Islet of Langerhans (tissue), 1 donor: ENCODE measurements around the gene ACOX2.
"Not testable (repeated sequence)": the region's sequence is repeated elsewhere in the genome, so short reads cannot be mapped to it uniquely, and the experiment has no call there.

Source experiments
- FAIRE-seq: peaks from one replicate; lab custom pipeline; 2011; peaks lifted over from hg19 to GRCh38; lab: Jason Lieb, UNC

ACOX2 gene

DNA sequence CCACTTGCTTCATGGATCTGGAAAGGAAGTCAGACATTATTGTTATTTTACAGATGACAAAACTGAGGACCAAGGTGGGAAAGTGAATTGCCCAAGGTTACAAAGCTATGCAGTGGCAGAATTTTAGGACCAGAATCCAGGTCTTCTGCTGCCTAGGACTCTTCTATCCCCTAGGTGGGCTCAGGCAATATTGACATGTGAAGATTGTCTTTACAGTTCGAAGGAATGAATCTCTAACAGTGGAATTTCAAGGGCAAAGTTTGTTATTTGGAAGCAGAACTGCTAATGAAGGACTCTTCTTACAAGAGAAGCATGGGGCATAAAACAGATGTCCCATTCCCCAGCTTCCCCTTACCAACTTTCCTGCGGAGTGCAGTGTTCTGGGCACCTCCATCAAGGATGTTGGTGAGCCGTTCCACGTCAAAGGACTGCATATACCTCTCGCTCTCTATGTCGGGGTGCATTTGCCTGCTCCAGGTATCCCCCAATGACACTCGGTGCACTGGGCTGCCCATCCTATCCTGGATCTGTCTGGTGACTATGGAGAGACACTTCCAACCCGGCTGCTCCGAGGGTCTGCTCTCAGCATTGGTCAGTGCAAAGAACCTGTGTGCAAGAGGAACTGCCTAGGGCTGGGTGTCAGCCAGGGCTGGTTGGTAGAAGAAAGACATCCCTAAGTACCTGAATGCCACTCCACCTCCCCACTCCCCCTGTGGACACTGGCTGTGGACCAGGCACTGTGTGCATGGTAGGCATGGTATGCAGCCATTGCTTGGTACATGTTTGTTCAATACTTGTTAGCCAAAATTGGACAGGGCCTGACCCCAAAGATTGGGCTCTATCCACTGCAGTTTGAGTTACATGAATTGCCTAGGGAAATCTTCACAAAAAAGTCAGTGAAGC is 2.1 kb downstream of the ACOX2 start:
- FAIRE-seq: no peak

DNA sequence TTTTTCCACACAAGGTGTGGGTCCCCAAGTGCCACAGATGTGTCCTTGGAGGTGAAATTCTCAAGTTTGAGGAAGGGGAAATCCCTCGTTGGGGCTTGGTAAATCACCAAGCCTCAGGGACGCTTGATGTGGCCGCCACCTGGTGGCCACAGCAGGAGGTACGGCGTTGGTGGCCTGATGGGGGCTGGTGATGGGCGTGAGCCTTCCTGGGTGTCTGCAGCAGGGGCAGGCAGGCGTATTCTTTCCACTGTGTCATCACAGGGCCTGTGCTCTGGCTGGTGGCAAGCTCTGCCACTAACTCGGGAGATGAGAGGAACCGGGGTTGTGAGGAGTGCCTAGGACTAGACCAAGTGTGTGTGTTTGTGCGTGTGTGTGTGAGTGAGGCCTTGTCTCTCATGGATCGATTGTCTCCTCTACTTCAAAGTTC is 4.2 kb downstream of the ACOX2 start:
- no peak for FAIRE-seq

DNA sequence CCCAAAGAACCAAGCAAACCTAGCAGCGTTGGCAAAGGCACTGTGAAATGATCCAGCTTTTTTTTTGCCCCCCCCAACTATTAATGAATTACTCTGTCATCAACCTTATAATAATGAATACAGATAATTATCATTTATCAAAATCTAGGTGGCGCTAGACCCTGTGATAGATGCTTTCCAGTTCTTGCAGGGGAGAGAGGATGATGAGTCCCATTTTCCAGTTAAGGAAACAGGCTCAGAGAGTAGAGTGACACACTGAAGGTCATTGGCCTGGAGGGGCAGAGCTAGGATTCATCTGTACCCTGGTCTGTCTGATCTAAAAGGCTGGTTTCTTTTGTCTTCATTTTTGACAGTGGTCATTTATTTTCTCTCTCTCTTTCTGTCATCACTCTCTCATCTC is 5.0 kb downstream of the ACOX2 start:
- no peak for FAIRE-seq

DNA sequence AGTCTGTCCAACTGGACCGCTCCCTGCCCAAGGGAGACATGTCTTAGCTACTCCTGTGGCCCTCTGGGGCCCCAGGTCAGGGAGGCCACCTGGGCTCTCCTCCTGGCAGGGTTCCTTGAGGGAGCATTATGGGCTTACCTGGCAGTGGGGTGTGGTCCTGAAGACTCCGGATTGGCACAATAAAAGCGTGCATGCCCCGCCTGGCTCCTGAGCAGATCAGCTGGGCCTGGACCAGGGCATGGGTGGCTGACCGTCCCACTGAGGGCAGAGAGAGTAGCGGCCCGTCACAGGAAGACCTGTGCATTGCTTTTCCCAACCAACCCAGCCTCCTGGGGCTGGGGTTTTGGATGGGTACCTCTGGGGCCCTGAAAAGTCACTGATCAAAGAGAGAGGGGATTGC is 5.4 kb downstream of the ACOX2 start:
- no peak for FAIRE-seq

DNA sequence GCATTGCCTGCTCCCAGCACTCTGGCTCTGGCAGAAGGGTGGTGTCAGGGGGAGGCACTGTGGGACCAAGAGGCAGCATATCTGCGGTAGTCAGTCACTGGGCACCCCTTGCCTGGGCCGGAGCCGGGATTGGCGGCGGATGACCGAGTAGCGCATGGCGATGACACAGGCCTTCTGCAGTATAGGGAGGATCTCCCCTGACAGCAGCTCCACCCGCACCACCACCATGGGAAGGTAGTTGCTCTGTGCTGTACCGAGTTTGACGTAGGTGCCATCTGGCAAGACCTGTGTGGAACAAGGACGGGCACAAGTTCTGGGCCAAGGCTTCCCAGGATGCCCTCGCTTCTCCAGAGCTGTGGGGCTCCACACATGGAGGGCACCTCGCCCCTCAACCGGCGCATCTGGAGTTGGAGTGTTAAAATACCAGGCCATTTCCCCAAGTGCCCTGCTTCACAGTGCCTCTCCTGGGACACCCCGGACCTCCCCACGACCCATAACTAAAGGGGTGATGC is 6.6 kb downstream of the ACOX2 start:
- FAIRE-seq: no peak

DNA sequence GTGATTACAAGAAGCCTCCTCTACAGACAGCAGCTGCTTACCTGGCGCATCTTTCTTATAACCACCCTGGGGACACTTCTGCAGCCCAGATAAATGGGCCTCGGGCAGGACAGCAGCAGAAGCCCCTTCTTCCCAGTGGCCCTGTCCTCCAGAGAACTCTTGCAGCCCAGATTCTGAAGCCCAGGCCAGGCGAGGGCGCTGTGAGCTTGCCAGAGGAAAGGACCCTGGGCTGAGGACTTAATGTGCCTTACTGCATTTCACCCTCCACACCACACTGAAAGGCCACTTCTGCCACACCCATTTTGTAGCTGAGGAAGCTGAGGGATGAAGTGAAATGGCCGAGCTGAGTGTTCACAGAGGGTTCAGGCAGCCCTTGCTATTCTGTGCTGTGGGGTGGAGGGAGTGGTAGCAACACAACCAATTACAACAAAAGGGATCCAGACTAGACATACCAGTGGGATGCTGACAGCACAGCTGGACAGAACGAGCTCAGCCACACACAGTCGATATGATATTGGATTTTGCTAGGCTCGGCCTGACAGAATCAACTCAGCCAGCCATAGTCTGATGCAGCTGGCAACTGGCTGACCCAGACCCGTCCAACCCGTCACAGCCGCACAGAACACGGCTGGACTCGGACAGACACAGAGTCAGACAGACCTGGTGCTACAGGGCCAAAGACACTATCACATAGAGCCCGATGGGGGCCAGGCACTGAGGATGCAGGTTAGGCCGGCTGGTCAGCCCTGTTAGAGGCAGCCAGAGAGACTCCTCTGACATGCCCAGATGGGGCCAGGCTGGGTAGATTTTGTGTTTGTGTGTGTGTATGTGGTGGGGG is 7.3 kb downstream of the ACOX2 start:
- no peak for FAIRE-seq

DNA sequence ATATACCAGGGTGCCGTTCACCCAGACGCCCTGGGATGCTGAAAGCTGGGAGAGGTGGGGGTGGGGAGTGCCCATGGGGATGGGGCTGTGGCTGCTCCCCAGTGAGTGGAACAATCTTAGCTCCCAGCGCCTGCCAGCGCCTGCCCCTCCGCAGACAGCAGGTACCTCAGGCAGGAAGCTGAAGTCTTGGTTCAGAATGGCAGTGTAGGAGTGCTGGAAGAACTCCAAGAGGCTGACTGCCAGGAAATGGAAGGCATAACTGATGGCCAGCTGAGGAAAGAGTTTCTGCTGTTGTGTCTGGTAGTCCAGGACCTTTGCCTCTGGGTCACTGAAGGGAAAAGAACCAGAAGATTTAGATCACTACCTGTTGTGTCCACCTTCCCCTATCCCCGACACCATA is 8.4 kb downstream of the ACOX2 start:
- peak; percentile 69 for FAIRE-seq

DNA sequence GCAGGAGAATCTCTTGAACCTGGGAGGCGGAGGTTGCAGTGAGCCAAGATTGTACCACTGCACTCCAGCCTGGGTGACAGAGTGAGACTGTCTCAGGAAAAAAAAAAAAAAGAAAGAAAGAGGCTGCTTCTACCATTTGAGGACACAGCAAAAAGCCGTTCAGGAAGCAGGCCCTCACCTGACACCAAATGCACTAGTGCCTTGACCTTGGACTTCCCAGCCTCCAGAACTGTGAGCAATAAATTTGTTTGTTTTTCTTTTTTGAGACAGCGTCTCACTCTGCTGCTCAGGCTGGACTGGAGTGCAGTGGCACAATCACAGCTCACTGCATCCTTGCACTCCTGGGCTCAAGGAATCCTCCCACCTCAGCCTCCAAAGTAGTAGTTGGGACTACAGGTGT is 9.6 kb downstream of the ACOX2 start:
- FAIRE-seq: not testable (repeated sequence)

DNA sequence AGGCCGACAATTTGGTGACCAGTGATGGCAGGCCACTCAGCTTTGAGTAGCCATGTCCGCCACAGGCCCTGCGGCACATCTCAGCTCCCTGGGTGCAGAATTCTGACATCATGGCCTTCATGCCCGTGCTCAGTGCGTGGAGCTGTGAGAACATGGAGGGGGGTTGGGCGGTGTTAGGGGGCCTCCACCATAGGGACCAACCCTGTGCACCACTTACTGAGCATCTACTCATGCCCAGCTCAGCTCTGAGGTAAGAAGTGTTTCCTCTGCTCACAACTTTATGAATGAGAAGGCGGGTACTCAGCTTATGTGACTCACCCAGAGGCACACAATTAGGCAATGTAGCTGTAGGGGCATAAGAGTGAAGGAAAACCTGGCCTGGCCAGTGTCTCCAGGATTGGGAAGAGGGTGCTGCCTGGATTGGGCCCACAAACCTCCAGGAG is 10.5 kb downstream of the ACOX2 start:
- no peak for FAIRE-seq

DNA sequence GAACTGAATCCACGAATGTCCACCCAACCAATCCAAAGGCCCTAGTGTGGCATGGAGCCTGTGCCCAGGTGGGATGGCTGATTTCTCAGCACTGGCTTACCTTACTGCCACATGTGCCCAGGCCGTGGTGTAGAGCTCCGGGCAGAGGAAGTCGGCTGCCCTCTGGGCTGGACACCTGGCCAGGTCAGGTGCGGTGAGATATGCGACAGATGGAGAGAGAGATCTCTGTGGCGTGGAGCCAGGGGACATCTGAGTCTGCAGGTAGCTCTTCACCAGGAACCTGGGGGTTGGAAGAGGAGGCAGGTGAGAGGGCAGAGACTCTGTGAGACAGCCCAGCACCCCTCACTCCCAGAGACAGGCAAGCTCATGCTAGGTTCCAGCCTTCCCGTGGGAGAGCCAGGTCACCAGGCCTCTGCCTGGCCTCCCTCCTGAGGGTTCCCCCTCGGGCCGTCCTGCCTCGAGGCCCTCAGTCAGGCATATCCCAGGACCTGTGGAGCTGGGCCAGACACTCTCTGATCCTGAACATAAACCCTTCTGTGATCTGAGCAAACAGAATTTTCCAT is 12.6 kb downstream of the ACOX2 start:
- FAIRE-seq: no peak

DNA sequence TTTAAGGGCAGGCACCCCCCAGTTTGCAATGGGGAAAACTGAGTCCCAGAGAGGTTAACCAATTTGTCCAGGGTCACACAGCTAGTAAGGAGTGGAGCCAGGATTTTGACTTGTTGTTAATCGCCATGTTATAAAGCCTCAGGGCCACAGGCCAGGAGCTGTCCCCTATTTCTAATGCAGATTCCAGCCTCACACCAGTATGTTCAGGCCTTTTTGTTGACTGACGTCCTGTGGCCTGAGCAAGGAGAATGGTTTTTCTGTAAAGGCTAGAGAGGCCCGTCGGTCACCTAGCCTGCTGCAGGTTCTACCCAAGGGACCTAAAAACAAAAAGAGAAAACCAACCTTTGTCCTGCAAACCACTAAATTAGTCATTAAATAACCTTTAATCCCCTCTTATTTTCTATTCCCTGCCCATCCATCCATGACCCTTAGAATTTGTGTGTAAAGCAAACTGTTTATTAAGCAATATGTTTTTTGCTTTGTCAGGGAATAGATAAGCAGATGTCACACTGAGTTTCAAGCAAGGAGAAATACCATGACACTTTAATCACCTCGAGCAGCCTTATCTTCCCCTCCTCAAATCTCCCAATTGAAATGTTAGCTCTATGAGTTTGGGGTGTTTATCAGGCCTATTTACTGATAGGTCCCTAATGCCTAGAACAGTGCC is 14.1 kb downstream of the ACOX2 start:
- no peak for FAIRE-seq

DNA sequence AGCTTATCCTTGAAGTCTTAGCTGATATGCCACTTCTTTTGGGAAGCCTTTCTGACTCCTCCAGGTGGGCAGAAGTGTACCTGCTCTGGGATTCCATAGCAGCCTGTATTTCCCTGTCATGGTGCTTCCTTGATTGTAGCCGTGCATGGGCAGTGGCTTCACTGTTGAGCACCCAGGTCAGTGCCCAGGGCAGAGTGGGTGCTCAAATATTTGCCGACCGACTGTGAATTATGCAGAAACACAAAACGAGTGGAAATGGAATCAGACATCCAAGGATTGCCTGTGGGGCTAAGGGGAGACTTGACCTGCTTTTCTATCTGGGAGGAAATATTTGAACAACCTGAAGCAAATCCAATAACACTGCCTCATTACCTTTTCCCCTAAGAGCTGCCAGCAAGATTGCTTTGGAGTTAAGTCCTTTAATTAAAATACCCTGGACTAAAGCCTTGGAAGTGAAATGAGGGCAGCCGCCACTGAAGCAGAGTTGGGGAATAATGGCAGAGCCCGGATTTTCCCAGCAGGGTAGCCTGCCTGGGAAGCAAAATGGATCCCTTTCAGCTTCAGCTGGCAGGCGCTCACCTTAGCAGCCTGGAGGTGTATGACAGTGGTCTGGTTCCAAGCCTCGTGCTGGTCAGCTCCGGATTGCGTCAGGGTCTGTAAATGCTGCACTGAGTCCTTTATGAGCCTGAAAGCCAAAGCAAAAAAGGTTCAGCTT is 14.9 kb downstream of the ACOX2 start:
- FAIRE-seq: no peak

DNA sequence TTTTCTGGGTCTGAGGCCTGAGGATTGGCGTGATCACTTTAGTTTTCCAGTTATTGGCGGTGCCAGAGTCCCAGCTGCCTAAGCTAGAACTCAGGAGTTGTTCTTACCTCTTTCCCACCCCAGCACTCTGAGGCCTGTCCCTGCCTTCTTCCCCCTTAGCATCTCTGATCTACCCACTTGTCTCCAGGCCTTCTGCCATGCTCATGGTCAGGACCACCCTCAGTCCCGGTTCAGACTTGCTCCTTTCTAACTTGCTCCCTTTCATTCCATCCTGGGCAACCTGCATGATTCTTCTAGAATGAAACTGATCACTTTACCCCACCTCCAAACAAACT is 15.7 kb downstream of the ACOX2 start:
- FAIRE-seq: no peak

DNA sequence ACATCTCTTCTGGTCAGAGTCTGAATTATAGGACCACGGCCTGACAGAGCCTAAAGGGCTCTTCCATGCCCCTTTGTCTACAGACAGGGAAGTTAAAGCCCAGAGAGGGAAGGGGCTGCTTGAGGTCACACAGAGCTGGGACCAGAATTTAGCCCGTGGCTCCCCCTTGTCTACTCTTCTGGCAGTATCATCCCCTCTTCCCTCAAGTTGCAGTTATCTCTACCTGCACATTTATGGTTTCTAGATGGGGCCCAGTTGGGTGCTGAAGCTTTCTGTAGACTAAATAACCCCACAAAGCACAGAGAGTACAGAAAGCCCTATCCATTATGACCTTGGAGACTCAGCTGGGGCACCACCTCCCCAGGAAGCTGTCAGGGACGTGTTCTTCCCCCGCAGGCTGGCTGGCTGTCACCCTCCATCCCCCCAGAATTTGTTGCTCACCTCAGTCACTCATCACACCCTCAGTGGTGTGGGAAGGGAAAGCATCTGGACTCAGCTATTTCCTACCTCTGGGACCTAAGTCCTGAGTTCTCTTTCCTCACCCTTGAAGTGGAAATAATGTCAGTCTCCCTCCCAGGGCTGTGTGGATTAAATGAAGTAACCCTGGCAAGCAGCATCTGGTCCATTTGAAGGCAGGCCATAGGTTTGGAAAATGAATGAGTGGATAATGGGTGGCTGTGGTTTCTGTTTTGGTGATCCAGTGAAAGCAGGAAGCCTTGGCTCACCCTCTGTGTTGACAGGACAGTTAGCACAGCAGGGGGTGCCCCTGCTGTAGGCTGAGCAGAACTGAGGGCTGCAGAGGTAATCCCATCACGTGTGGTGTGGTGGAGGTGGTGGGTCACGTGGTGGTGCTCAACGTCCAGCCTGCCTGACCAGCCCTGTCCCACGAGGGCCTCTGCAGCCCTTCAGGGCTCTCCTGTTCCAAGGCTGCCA is 16.3 kb downstream of the ACOX2 start:
- FAIRE-seq: no peak

DNA sequence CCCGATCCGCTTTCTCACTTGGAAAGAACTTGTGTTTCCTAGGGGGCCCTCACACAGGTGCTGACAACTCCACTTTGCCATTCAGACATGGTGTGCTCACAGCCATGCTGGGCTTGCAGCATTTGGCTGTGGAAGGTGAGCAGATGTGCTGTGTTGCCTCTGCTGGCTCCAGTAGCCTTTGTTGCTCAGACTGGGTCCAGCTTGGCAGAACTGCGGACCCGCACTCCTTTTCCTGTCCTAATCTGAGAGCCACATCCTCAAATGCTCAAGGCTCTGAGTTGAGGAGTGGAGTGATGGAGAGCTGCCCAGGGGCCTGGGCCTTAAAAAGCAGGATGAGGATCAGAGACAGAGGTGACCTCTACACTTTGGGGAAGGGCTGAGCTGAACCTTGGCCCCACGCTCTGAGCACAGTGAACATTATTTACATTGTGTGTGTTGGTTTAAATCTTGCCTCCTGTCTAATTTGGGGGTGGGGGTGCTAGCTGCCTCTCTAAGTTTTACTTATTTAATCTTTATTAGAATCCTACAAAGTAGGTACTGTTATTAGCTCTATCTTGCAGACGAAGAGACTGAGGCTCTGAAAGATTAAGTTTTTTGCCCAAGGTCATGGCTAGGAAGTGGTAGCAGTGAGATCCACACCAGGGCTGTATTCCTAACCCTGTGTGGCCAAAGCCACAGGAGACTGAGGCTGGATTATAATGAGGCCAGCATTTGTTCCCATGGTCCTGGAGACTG is 17.2 kb downstream of the ACOX2 start:
- FAIRE-seq: no peak

DNA sequence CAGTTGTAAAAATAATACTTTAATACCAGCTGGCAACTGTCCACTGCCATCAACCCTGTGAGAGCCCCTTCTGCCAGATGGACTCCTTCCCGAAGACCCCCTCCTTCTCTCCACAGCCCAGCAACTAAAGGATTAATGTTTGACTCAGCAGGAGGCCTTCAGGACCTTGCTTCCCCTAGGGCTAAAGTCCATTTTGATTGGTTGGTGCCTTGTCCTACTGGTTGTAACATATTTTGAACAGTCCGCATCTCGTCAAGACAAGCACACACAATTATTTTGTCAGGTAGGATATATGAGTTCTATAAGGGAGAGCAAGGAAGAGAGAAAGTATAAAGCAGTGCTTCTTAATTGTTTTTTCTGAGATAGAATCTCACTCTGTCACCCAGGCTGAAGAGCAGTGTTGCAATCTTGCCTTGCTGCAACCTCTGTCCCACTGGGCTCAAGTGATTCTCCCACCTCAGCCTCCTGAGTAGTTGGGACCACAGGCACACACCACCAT is 18.6 kb downstream of the ACOX2 start:
- FAIRE-seq: no peak

DNA sequence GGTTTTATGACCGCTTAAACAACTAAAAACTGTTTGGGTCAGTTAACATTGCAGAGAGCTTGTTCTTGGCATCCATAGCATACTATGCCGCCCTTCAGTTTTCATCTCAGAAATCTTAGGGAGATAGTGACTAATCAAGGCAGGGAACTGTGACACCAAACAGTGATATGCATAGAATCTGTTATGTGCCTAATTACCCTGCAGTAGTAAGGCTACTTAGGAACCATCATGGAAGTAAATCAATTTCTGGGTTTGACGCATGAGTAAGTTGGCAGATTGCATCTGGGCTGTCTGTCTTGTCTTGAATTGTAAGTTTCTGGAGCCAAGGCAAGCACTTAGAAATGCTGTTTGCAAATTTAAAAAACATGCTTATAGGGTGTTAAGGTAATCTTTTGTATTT is 22.6 kb downstream of the ACOX2 start:
- no peak for FAIRE-seq

DNA sequence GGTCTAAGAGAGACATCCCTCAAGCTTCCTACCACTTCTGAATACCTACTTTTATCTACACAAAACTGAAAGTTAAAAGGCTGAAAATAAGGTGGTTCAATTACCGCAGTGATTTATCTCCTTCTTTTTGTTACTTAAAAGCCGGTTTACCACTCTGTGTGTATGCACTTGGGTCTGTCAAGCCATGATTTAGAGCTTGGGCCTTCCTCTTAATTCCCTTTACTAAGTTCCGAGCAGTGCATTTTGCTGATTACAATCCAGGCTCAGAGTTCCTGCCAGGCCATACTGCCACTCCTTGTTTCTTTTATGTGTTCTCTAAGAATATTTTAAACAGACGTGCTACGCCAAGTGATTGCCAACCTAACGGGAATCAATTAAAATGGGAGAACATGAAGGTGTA is 28.6 kb downstream of the ACOX2 start:
- no peak for FAIRE-seq

DNA sequence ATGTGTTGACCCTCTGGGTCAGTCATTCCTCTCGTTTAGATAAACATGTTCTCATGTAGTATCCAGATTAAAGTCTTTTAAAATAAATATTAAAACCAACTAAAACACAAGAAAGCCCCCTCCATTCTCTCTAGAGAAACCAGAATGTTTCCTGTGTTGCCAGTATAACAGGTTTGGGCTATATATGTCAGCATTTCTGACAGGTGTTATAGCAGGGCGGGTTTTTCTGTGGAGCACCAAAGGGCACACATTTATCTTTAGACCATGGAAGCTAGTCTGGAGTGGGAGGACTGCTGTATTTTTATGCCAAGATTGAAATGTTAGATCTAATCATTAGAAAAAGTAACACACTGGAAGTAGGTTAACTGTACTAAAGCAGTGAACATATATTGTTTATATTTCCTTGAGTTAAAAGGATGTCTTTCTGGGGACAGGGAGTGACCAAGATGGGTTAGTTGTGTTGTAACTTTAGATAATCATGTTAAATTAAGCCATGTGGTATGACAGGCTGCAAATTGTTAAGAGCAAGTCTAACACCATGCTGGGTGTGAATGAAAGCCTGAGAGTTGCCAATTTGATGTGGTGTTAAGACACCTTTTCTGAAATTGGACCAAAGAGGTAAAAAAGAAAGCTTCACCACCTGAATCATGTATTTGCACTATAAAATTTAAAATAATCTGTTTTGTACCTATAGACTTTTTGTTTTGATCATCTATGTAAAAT is 29.5 kb downstream of the ACOX2 start:
- no peak for FAIRE-seq
